Left ventricle myocardium inferior (tissue), 1 donor: ENCODE data around the gene TRIM75. TPM values are rescaled to one million over a fixed set of nuclear protein-coding genes. Genes with fewer than 3 reads are reported as not detected.

Experiments
- DNase-seq: peaks from one replicate; pipeline ENCODE4 v3.0.0-alpha.2; 2020
- H3K27ac ChIP-seq: fragments of 200-600 bp; replicated peaks from 2 replicates; pipeline ENCODE4 v1.8.0; 2021
- H3K27me3 ChIP-seq: fragments of 200-600 bp; 2 replicates; pipeline ENCODE4 v1.8.0; 2021; ENCODE audit warnings: low read depth
- H3K36me3 ChIP-seq: fragments of 200-600 bp; 2 replicates; pipeline ENCODE4 v1.8.0; 2021
- H3K4me1 ChIP-seq: fragments of 200-600 bp; 2 replicates; pipeline ENCODE4 v1.8.0; 2021
- H3K4me3 ChIP-seq: fragments of 200-600 bp; 2 replicates; pipeline ENCODE4 v1.8.0; 2021; ENCODE audit warnings: mild to moderate bottlenecking, moderate library complexity
- H3K9me3 ChIP-seq: fragments of 200-600 bp; replicated peaks from 2 replicates; pipeline ENCODE4 v1.8.0; 2021
- CTCF ChIP-seq: fragments of 200-600 bp; IDR thresholded peaks from 2 replicates; pipeline ENCODE4 v1.8.0; 2021; ENCODE audit warnings: antibody characterized with exemption, mild to moderate bottlenecking, borderline replicate concordance
- intact Hi-C: fragments of 100-400 bp; cut with micrococcal nuclease; formaldehyde crosslinking; loops from one replicate; pipeline ENCODE4 v1.11.0; 2022
- total RNA-seq: library from RNA; stranded (reverse); fragmentation: NEBNext Ultra II Directional; extraction: Animal tissue kit (Norgen Biotek cat#: 25700); gene quantifications from one replicate; pipeline ENCODE4 v1.2.1, GENCODE V29; 2021
- donor health status: DM: no; HTN: yes; CAD: no; lungs with severe emphysema.

TRIM75 gene
- total RNA-seq, 1 donor from 2014 or later = not detected

- no peaks in the 10 kb centered on the region for H3K9me3 ChIP-seq
- no peak overlapping the region for H3K27ac ChIP-seq
- intact Hi-C loops = no loop called here
- TF ChIP-seq CTCF = peak; percentile 61
- no peak for DNase-seq
- no peaks in the 10 kb centered on the region for H3K27me3 ChIP-seq
- no peak overlapping the region for H3K4me3 ChIP-seq
- peaks cover 67% of the 10 kb centered on the region for H3K36me3 ChIP-seq
- H3K4me1 ChIP-seq = no peaks in the 10 kb centered on the region
Observed at GRCh38 chr4:165096776-165097175, 43.1 kb downstream of the TRIM75 start.

GRCh38 chr4:165101641-165102040 is 48.0 kb downstream of the TRIM75 start:
- H3K27me3 ChIP-seq = no peaks in the 10 kb centered on the region
- H3K27ac ChIP-seq = no peak overlapping the region
- no peak overlapping the region for H3K4me3 ChIP-seq
- no peak for TF ChIP-seq CTCF
- H3K36me3 ChIP-seq = peaks cover 55% of the 10 kb centered on the region
- intact Hi-C loops = no loop called here
- DNase-seq = no peak
- no peaks in the 10 kb centered on the region for H3K4me1 ChIP-seq
- no peaks in the 10 kb centered on the region for H3K9me3 ChIP-seq

- TF ChIP-seq CTCF = no peak
- peaks cover under 1% of the 10 kb centered on the region for H3K4me1 ChIP-seq
- no peak for DNase-seq
- no peak overlapping the region for H3K27ac ChIP-seq
- no peaks in the 10 kb centered on the region for H3K9me3 ChIP-seq
- no peaks in the 10 kb centered on the region for H3K27me3 ChIP-seq
- intact Hi-C loops = no loop called here
- peaks cover 16% of the 10 kb centered on the region for H3K36me3 ChIP-seq
- H3K4me3 ChIP-seq = no peak overlapping the region
Observed at GRCh38 chr4:165106518-165106917, 52.9 kb downstream of the TRIM75 start.

Other genes with a start within 250 kb of the TRIM75 start
- gene APELA, start 176.7 kb upstream of the TRIM75 start, total RNA-seq = not detected
- gene TRIM61, start 76.2 kb upstream of the TRIM75 start, total RNA-seq = 2.3 TPM
- gene TRIM60, start 21.9 kb upstream of the TRIM75 start, total RNA-seq = not detected
- gene TMEM192, start 59.0 kb downstream of the TRIM75 start, total RNA-seq = 18.3 TPM
- 8.4 TPM for gene KLHL2, start 153.7 kb downstream of the TRIM75 start, total RNA-seq